ENCODE measurements around the gene SAMD4B. TPM values are rescaled to one million over a fixed set of nuclear protein-coding genes. Genes with fewer than 3 reads are reported as not detected.

The SAMD4B gene
- total RNA-seq, 1 experiment from 2014 or later, result 80.4 TPM

GRCh38 chr19:39296055-39296645, 46.1 kb upstream of the SAMD4B start, which contains the start of gene IFNL1:
TSS of gene IFNL1 (plus strand) at chr19:39296407. CDS start at chr19:39296422, 15 bp downstream.
- Histone ChIP-seq H3K79me2 (ENCODE audit: low read length) (no peaks in the 10 kb centered on the region), H3K9me2 (replicated peaks; ENCODE audit: low read length) (no peaks in the 10 kb centered on the region), H3K4me3 (ENCODE audit: low read length) (no peak within 1 kb of the TSS), H3K27me3 (ENCODE audit: low read length) (no peaks in the 10 kb centered on the region), H3K4me1 (ENCODE audit: insufficient read depth, low read length) (no peaks in the 10 kb centered on the region), H3K9me3 (ENCODE audit: low read length) (no peaks in the 10 kb centered on the region), H3K4me2 (ENCODE audit: low read length) (no peak within 1 kb of the TSS), H3K36me3 (ENCODE audit: low read depth, low read length) (no peaks in the 10 kb centered on the region), H3F3A (ENCODE audit: low read length, unreplicated experiment) (no peaks in the 10 kb centered on the region), H4K20me1 (ENCODE audit: low read length) (no peaks in the 10 kb centered on the region), H2AFZ (ENCODE audit: low read length) (no peak within 1 kb of the TSS), H3K27ac (ENCODE audit: low read length) (no peak within 1 kb of the TSS), H3K9ac (ENCODE audit: low read length) (no peak within 1 kb of the TSS)
- no peak for ATAC-seq
- no TSS peak for BruUV-seq (replicated peaks)
- no peak for DNase-seq
- TF ChIP-seq CTCF (conservative IDR thresholded peaks at IDR 0.05; ENCODE audit: low read depth, low read length), result no peak
- TF ChIP-seq EZH2phosphoT487 (IDR thresholded peaks at IDR 0.05; ENCODE audit: borderline replicate concordance, low read length), result no peak
- TF ChIP-seq EZH2 (IDR thresholded peaks at IDR 0.05; ENCODE audit: low read length, unreplicated experiment), result no peak
- ChIA-PET POLR2A (ENCODE audit: unreplicated experiment) (no interaction called here), CTCF (no interaction called here)
- intact Hi-C loops (cut with micrococcal nuclease), result no loop called here

GRCh38 chr19:39296906-39297305, 45.3 kb upstream of the SAMD4B start:
- BruUV-seq (replicated peaks), result no TSS peak
- no peak for ATAC-seq

More at GRCh38 chr19:39296906-39297305, 45.3 kb upstream of the SAMD4B start:
- H3K4me2 ChIP-seq (ENCODE audit: low read length), result no peak overlapping the region
- TF ChIP-seq EZH2phosphoT487 (IDR thresholded peaks at IDR 0.05; ENCODE audit: borderline replicate concordance, low read length) (no peak), CTCF (conservative IDR thresholded peaks at IDR 0.05; ENCODE audit: low read depth, low read length) (no peak), EZH2 (IDR thresholded peaks at IDR 0.05; ENCODE audit: low read length, unreplicated experiment) (no peak)
- H3K79me2 ChIP-seq (ENCODE audit: low read length), result no peaks in the 10 kb centered on the region
- H3K9me3 ChIP-seq (ENCODE audit: low read length), result no peaks in the 10 kb centered on the region
- no peak overlapping the region for H3K27ac ChIP-seq (ENCODE audit: low read length)
- no peaks in the 10 kb centered on the region for H3K9me2 ChIP-seq (replicated peaks; ENCODE audit: low read length)
- no peak overlapping the region for H3K9ac ChIP-seq (ENCODE audit: low read length)
- CTCF ChIA-PET, result no interaction called here
- no peaks in the 10 kb centered on the region for H3K4me1 ChIP-seq (ENCODE audit: insufficient read depth, low read length)
- POLR2A ChIA-PET (ENCODE audit: unreplicated experiment), result no interaction called here
- H3K4me3 ChIP-seq (ENCODE audit: low read length), result no peak overlapping the region
- intact Hi-C loops (cut with micrococcal nuclease), result no loop called here
- DNase-seq, result no peak
- H3F3A ChIP-seq (ENCODE audit: low read length, unreplicated experiment), result no peaks in the 10 kb centered on the region
- no peaks in the 10 kb centered on the region for H4K20me1 ChIP-seq (ENCODE audit: low read length)
- no peaks in the 10 kb centered on the region for H3K27me3 ChIP-seq (ENCODE audit: low read length)
- no peaks in the 10 kb centered on the region for H3K36me3 ChIP-seq (ENCODE audit: low read depth, low read length)
- H2AFZ ChIP-seq (ENCODE audit: low read length), result no peak overlapping the region

Measured in PC-3 (cell line).